Iris pigment epithelial cell (primary cell): ENCODE results near the gene MLPH.

Experiments
- DNase-seq: peaks from one replicate; pipeline ENCODE4 v3.0.0-alpha.2; 2011; ENCODE audit warnings: low read depth

MLPH gene, protein sequence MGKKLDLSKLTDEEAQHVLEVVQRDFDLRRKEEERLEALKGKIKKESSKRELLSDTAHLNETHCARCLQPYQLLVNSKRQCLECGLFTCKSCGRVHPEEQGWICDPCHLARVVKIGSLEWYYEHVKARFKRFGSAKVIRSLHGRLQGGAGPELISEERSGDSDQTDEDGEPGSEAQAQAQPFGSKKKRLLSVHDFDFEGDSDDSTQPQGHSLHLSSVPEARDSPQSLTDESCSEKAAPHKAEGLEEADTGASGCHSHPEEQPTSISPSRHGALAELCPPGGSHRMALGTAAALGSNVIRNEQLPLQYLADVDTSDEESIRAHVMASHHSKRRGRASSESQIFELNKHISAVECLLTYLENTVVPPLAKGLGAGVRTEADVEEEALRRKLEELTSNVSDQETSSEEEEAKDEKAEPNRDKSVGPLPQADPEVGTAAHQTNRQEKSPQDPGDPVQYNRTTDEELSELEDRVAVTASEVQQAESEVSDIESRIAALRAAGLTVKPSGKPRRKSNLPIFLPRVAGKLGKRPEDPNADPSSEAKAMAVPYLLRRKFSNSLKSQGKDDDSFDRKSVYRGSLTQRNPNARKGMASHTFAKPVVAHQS

DNA sequence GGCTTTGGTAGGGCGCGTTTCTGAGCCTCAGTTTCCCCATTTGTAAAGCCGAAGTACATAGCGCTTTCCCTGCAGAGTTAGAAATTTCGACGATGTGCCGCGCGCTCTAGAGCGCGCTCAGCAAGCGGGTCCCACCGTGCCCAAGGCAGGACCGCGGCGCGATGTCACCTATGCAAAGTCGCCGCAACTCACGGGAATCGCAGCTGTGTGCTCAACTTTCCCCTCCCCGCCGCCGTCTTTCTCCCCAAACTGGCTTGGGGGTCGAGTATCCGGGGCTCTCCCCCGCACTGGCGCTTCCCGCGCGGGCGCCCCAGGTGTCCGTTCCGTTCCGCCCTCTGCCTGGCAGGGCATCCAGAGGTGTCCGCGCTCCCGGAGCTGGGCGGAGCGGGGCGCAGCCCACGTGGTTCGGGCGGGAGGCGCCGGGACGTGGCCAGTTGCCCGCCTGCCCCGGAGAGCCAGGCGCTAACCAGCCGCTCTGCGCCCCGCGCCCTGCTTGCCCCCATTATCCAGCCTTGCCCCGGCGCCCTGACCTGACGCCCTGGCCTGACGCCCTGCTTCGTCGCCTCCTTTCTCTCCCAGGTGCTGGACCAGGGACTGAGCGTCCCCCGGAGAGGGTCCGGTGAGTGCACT, at the start of gene MLPH:
Gene MLPH (plus strand): TSS at position 433 of the 630 bp plus-strand sequence. CDS start 6,176 bp downstream, outside the sequence.
- DNase-seq = peak; percentile 66

DNA sequence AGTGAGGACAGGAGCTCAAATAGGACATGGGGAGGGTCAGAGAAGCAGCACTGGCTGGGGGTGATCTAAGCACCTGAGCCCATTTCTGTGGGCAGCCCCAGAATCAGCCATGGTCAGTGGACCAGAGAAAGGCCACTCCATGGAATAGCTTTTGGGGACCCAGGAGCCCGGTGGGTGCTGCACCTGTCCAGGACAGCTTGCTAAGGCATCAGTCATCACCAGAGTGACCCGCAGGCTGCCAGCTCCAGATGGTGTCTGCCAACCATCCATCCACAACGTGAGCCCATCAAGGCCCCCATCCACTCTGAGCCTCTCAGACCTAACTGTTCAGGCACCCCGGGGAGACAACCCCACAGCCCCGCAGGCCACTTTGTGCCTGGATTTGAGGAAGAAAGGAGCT, 49.5 kb upstream of the MLPH start:
- DNase-seq = no peak

DNA sequence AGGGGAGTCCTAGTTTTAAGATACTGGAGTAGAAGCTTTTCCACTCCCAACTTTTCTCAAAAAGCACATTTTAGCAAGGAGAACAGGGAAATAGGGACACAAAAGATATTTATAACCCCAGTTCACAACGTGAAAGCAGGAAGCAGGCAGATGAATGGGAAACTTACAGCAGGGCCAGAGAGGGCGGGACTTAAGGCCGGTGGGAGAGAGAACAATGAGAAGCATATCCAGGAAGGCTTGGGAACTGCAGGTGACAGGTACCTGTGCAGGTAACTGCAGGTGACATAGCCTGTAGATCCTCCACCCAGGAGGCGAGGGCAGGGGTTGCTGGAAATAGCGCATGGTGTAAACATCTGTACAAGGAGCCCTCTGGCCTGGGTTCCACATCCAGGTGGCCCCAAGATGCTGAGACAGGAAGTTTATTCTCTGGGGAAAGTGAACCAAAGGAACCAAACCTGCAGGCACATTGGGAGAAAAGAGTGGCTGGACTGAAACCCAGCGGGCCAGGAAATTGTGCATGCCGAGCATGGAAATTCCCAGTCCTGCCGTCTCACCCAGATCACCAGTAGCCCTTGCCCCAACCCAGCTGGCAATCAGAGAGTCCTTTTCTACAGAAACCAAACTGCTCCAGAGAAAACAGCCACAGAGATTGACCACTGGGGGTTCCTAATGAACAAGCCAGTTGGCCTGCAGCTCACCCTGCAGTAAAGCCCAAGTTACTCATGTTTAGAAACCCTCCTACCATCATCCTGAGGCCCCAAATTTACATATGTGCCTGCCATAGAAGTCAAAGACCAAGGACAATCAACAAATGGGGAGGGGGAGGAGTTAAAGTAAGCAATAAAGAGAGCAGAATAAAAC, 48.7 kb upstream of the MLPH start:
- DNase-seq = no peak

DNA sequence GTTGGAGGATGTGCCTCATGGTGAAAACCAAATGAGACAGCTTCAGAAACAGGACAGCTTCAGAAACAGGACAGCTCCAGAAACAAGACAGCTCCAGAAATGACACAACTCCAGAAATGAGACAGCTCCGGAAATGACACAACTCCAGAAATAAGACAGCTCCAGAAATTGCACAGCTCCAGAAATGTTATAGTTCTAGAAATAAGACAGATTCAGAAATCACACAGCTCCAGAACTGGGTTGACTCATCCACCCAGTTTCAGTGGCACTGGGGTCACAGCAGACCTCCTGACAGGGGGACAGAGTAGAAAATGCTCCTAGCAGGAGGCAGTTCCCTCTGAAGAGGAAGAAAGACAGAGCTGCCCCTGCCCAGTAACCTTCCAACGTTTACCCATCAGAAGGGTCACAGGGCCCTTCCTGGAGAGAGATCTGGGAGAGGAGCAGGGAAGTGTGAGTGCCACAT, 46.2 kb upstream of the MLPH start:
- no peak for DNase-seq

DNA sequence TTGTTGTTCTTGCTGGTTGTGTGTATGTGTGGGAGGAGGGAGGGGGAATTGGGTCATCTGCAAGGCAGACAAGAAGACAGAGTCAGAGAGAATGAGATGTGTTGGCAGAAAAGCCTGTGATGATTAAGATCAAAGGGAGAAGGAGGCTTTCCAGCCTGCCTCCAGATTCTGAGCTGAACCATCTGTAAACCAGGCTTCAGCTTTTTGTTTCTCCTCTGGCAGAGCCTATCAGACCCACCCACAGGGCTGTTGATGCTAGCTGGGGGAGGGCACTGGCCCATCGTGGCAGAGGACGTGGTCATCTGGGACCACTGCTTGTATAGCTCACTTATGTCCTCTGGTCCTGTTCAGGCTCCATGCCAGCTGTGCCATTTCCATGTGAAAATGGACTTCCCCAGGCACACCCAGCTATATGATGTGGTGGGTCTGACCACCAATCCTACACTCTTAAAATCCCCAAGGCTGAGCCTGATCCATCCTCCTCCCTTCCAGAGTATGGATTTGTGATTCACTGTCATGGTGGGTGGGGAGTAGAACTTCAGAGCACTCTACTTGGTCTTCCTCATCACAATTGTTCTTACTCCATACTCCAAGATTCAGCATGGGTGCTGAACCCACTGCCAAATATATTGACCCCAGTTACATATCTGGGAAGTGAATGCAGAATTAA, 45.3 kb upstream of the MLPH start:
- peak; percentile 88 for DNase-seq

DNA sequence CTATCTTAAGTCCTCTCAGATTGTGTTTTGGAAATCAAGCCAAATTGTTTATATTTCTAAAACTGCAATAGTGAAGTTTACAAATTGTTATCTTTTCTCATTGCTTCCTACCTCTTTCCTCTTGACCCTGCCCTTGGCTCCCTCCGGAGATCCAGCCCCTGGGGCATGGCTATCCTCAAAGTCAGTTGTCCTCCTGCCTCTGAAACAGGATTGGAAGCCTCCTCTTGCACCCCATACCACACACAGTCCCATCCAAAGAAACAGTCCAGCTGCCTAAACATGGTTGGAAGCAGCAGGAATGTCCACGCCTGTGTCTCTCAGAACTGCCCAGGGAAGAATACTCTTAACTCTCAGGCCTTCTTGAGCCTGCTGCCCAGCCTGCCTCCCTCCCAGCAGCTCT, 43.0 kb upstream of the MLPH start:
- DNase-seq = no peak

DNA sequence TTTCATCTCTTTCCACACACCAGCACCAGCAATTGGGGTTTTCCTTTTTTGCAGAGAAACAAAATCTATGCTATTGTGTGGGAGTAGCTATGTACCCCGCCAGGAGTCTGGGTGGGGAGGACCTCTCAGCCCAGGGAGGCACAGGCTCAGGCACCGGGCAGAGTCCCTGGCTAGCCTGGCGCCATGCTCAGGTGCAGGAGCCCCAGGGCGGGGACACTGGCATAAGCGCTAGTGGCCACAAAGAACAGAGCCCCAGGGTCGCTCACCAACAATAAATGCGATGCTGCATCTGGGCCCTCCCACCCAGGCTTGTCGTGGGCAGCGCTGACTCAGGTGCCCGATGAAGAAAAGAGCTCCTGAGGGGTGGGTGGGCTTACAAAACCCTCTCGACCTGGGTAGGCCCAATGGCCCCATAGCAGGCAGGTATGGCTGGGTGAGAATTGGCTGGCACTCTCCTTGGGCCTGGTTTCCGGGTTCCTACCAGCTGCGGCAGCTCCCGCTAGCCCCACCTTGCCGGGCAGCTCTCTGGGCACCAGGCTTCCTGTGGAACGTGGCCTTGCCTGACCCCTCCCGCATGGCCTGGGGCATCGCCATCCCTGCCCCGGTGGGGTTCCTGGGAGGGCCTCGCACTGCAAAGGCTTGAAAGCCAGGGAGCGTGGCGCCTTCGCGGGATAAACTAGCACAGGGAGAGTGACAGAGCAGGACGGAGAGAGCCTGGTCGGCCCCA, 41.3 kb upstream of the MLPH start:
- no peak for DNase-seq

DNA sequence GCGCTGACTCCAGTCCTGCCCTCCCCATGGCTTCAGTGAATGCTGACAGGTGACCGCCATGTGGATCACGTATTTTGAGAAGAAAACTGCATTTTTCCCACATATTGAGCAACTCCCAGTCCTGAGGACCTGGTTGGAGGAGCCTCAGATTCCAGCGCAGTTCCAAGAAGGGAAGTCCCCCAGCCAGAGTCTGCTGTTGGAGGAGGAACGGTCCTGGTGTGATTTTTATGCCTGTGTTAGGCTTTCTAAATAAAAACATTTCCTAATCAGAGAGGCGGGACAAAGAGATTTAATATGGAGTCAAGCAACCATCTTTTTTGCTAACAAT, 40.7 kb upstream of the MLPH start:
- DNase-seq = no peak

DNA sequence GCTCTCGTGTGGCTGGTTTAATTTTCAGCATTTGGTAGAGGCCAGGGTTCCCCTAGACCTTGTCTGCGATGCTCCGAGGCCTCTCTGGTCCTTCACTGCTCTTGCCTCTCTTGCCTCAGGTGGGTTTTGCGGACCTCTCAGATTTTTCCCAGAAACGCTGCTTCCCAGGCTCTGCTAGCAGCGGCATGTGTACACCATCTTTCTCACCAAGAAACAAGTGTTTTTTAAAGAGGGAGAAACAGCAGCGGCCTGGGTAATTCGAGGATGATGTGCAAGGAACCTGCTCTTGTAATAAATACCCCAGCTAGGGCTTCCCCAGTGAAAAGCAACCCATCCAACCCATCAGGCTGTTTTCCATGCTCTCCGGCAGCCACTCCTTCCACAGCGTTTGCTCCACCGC, 39.6 kb upstream of the MLPH start:
- no peak for DNase-seq

DNA sequence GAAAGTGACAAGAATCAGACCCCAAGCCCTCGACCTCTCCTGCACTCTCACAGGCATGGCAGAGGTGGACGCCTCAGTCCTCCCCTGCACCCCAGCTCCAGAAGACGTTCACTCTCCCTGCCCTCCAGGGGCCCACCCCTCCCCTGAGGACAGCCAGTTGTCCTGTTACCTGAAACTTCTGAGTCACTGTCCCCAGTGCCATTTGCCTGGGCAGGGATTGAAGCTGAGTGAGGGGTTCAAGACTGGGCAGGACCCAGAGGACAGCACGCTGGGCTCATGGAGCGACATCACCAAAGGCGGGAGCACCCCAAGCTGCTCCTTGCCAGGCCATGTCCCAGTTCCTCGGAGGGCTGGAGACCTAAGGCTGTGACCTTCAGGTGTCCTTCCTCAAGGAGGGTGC, 38.9 kb upstream of the MLPH start:
- no peak for DNase-seq

DNA sequence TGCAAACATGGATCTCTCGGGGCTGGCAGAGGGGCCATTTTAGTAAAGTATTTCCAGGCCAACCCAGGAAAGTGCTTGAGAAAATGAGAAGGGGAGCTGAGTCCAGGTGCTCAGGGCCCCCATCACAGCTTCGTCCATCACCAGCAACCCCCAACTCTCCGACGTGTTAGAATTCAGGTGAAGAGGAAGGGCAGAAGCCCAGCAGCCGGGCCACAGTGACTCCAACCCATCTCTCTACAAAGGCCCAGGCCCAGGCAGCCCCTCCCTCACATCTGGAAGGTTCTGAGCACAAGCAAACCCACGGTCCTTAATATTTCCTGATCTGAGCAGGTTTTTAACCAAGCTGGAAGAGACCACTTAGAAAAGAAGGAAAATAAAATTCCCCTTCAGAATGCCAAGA, 38.4 kb upstream of the MLPH start:
- DNase-seq = no peak

DNA sequence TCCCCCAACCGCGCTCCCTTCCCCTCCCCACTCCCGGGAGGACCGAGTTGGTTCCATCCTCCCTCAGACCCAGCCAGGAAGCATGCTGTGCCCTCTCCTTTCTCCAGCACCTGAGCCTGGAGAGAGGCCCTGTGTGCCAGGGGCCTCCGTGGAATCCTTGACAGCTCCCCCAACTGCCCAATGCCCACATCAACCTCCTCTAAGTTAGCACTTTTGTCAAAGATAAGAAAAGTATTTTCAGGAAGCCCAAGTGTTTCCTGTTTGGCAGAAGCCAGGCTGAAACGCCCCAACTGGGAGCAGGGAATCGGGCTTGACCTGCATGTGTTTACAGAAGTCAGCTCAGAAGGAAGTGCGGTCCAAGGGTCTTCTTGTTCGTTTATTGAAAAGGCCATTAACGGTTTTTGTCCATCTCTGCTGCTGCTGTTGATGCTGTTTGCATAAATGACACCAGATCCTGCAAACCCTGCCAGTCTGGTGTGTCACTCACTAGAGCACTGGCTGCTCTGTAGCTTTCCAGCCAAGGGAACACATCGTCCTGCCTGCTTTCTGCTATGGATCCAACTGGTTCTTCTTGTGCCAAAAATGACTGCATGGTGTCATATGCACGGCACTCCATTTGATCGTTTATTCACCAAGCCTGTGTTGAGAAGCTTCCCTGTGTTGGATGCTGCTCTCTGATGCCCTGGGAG, 37.7 kb upstream of the MLPH start:
- DNase-seq = no peak

DNA sequence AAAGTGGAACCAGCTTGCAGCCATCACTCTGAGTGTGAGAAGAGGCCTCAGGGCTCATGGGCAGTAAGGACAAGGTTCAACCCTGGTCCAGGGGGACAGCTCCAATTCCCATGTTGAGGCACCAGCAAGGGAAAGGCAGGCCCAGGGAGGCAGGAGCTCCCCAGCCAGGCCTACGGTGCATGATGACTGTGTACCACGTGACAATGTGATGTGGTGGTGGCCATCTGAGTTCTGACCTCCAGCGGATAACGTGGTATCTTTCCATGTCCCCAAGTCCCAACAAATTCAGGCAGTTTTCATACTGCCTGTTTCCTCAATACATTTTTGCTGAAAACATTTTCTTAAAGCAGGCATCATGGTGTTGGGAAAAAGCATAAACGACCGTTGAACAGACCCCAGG, 36.9 kb upstream of the MLPH start:
- DNase-seq = no peak

DNA sequence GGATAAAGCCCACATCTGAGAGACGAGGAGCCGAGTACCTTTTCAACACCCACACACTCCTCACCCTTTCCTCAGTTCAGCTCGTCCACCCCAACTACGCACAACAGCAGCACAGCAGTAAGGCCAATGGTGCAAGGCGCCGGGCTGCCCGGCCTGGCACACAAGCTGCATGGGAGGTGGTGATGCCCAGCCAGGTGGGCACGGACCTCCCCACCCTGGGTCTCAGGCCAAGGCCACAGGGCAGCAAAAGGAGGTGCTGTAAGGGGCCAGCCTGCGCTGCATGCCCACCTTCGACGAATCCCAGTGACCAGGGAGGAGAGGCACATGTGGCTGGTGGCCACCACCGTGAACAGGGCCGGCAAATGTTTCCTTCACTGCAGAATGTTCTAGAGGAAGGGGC, 36.5 kb upstream of the MLPH start:
- no peak for DNase-seq

DNA sequence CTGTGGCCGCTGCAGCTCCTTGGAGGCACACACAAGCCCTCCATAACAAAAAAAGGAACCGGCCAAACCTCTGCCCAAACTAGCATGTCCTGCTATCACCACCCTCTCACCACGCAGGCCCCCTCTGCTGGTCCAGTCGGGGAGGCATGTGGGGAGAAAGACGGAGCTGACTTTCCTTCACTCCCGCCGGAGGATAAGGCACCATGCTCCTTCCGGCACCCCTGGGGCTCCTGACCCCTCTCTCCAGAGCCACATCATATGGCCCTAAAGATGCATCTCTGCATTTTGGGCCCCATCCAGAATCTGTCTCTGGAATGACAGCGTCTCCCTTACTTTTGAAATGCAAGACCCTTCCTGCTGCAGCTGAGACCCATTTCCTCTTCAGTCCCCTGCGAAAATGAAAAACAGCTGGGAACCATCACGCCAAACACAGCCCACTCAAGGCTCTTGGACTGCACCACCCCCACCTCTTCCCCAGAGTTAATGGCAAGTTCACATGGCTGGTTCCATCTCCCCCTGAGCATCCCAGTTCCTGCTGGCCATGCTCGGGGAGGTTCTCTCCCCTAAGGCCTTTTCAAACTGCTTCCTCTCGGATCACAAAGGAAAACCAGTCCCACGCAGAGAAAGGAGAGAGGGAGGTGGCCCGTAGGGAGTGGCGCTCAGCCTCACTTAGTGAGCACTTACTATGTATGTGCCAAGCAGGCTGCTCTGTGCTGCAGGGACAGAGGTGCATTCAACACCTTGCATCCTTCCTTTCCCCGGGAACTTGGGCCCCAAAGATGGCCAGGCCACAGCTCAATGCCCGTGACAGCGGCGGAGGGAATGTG, 35.2 kb upstream of the MLPH start:
- DNase-seq = no peak

DNA sequence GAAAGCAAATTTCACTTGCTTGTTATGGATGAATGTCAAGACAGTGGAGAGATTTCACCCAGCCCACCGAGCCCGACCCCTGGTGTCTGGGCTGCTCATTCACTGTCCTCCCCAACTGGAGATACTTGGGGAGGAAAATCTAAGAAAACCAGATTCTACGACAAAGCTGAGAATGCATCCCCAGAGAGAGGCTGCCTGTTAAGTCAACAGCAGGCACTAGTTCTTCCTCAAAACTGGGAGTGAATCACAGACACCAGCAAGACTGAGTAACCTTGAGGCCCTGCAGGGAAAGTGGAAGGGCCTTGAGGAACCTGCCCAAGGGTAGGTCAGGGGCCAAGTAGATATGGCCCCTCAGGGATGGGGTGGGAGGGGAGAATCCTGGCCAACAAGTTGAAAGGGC, 34.2 kb upstream of the MLPH start:
- peak; percentile 45 for DNase-seq

DNA sequence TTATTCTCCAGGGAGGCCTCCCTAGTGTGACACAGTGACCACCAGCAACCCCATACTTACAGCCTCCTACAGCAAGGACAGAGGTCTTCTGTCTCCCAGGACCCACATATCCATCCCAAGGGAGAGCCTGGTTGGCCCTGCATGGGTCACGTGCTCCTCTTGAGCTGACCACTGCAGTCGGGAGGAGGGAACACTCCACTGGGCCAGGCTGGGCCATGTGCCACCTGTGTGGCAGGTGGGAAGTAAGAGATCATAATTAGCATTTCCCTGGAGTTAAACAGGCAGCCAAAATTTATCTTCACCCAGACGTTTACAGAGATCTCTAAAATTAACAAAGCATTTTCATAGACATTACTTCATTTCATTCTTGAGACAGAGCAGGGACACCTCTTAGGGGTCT, 33.4 kb upstream of the MLPH start:
- DNase-seq = no peak

DNA sequence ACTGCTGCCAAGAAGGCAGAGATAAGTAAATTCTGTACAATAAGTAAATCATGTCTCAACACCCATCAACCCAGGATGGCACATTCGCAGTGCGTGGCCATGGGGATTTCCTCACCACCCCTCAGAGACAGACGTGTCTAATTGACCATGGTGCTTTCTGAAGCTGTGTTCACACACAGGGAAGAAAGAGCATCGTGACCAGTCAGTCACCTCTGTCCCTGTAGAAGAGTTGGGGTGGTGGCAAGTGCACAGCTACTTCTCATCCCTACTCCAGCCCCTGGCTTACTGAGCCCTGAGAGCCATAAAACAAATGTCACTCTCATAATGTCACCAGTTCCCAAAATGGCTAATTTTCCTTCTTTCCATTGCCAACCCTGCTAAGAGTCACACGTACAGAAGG, 31.3 kb upstream of the MLPH start:
- DNase-seq = no peak

DNA sequence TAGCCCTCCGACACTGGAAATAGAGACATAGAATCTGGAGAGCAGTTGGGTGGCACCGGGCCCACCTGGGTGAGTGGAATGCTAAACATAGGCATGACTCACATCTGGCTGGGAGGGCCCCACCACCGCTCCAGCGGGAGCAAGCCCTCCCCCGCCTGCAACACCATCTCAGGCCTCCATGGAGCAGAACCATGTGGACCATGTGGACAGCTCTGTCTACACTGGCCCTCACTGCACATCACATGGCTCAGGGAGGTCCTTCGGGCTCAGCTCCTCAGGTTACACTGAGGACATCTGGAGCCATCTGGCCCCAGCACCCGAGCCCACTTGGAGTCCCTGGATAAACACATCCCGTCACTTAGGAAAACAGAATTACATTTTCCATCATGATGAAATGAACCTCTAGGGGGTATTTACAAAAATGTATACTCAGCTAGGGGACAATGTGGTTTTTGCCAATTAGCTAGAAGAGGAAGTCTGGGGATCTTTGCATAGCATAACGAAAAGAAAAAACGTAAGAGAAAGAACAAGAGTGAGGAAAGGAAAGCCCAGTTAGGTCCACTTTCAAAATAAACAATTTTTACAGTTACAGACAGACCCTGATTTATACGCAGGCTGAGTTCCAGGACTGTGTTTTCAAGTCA, 30.7 kb upstream of the MLPH start:
- peak; percentile 77 for DNase-seq
